ENCODE results near the gene SYT7. TPM values are rescaled to one million over a fixed set of nuclear protein-coding genes. Genes with fewer than 3 reads are reported as not detected.

SYT7 gene
- polyA plus RNA-seq, 4 donors, result 4.7 to 7.5 (median 5.2) TPM

GRCh38 chr11:61555978-61556377 lies 24.9 kb downstream of the SYT7 start:
- no peak for DNase-seq (ENCODE audit: low read depth in 4 of 4, low spot score in 3 of 4)

GRCh38 chr11:61555051-61555969 lies 25.6 kb downstream of the SYT7 start:
- DNase-seq (ENCODE audit: low read depth in 4 of 4, low spot score in 3 of 4), result no peak

- DNase-seq (ENCODE audit: low read depth in 4 of 4, low spot score in 3 of 4), result no peak
These were observed 26.5 kb downstream of the SYT7 start for GRCh38 chr11:61554172-61554988.

GRCh38 chr11:61553373-61554171 lies 27.3 kb downstream of the SYT7 start:
- DNase-seq (ENCODE audit: low read depth in 4 of 4, low spot score in 3 of 4), result no peak

- DNase-seq (ENCODE audit: low read depth in 4 of 4, low spot score in 3 of 4), result no peak
These were observed 28.7 kb downstream of the SYT7 start for GRCh38 chr11:61552108-61552635.

GRCh38 chr11:61551634-61552033 lies 29.2 kb downstream of the SYT7 start:
- no peak for DNase-seq (ENCODE audit: low read depth in 4 of 4, low spot score in 3 of 4)

GRCh38 chr11:61550665-61551227 lies 30.1 kb downstream of the SYT7 start:
- no peak for DNase-seq (ENCODE audit: low read depth in 4 of 4, low spot score in 3 of 4)

GRCh38 chr11:61549662-61550568 lies 31.0 kb downstream of the SYT7 start:
- DNase-seq (ENCODE audit: low read depth in 4 of 4, low spot score in 3 of 4), result no peak

- DNase-seq (ENCODE audit: low read depth in 4 of 4, low spot score in 3 of 4), result no peak
These were observed 31.7 kb downstream of the SYT7 start for GRCh38 chr11:61549177-61549576.

- no peak for DNase-seq (ENCODE audit: low read depth in 4 of 4, low spot score in 3 of 4)
These were observed 33.6 kb downstream of the SYT7 start for GRCh38 chr11:61547246-61547645.

- no peak for DNase-seq (ENCODE audit: low read depth in 4 of 4, low spot score in 3 of 4)
These were observed 34.2 kb downstream of the SYT7 start for GRCh38 chr11:61546663-61547062.

GRCh38 chr11:61545921-61546320 lies 35.0 kb downstream of the SYT7 start:
- DNase-seq (ENCODE audit: low read depth in 4 of 4, low spot score in 3 of 4), result no peak

GRCh38 chr11:61545341-61545740 lies 35.5 kb downstream of the SYT7 start:
- DNase-seq (ENCODE audit: low read depth in 4 of 4, low spot score in 3 of 4), result no peak

- no peak for DNase-seq (ENCODE audit: low read depth in 4 of 4, low spot score in 3 of 4)
These were observed 36.4 kb downstream of the SYT7 start for GRCh38 chr11:61544466-61544865.

GRCh38 chr11:61543606-61544306 lies 37.1 kb downstream of the SYT7 start:
- no peak for DNase-seq (ENCODE audit: low read depth in 4 of 4, low spot score in 3 of 4)

GRCh38 chr11:61542705-61543104 lies 38.2 kb downstream of the SYT7 start:
- DNase-seq (ENCODE audit: low read depth in 4 of 4, low spot score in 3 of 4), result no peak

- DNase-seq (ENCODE audit: low read depth in 4 of 4, low spot score in 3 of 4), result no peak
These were observed 38.8 kb downstream of the SYT7 start for GRCh38 chr11:61542024-61542461.

- no peak for DNase-seq (ENCODE audit: low read depth in 4 of 4, low spot score in 3 of 4)
These were observed 39.3 kb downstream of the SYT7 start for GRCh38 chr11:61541598-61541997.
